Measurements from ENCODE around the gene DBP.

DBP gene

GRCh38 chr19:48648134-48648533 is 11.0 kb upstream of the DBP start:
- H3K4me2 ChIP-seq (ENCODE audit: low read length) = no peak overlapping the region
- peaks cover 3% of the 10 kb centered on the region for H3K27me3 ChIP-seq (ENCODE audit: control insufficient read depth, insufficient read depth, low read length)
- no peaks in the 10 kb centered on the region for H3K9me3 ChIP-seq (replicated peaks; ENCODE audit: low read length)
- no peak overlapping the region for H3K9ac ChIP-seq (ENCODE audit: low read depth, low read length)
- H3K36me3 ChIP-seq (ENCODE audit: insufficient read depth, low read length) = no peaks in the 10 kb centered on the region
- H3K4me1 ChIP-seq (ENCODE audit: control insufficient read depth, insufficient read depth, low read length) = peaks cover 23% of the 10 kb centered on the region
- no peak overlapping the region for H3K4me3 ChIP-seq (ENCODE audit: low read length)

- H3K4me2 ChIP-seq (ENCODE audit: low read length) = peak overlapping the region; percentile 85
- H3K9ac ChIP-seq (ENCODE audit: low read depth, low read length) = no peak overlapping the region
- peaks cover 23% of the 10 kb centered on the region for H3K4me1 ChIP-seq (ENCODE audit: control insufficient read depth, insufficient read depth, low read length)
- H3K36me3 ChIP-seq (ENCODE audit: insufficient read depth, low read length) = no peaks in the 10 kb centered on the region
- H3K9me3 ChIP-seq (replicated peaks; ENCODE audit: low read length) = no peaks in the 10 kb centered on the region
- peak overlapping the region; percentile 58 for H3K4me3 ChIP-seq (ENCODE audit: low read length)
- H3K27me3 ChIP-seq (ENCODE audit: control insufficient read depth, insufficient read depth, low read length) = peaks cover 7% of the 10 kb centered on the region
Measured at GRCh38 chr19:48646722-48647216, 9.6 kb upstream of the DBP start.

DNA sequence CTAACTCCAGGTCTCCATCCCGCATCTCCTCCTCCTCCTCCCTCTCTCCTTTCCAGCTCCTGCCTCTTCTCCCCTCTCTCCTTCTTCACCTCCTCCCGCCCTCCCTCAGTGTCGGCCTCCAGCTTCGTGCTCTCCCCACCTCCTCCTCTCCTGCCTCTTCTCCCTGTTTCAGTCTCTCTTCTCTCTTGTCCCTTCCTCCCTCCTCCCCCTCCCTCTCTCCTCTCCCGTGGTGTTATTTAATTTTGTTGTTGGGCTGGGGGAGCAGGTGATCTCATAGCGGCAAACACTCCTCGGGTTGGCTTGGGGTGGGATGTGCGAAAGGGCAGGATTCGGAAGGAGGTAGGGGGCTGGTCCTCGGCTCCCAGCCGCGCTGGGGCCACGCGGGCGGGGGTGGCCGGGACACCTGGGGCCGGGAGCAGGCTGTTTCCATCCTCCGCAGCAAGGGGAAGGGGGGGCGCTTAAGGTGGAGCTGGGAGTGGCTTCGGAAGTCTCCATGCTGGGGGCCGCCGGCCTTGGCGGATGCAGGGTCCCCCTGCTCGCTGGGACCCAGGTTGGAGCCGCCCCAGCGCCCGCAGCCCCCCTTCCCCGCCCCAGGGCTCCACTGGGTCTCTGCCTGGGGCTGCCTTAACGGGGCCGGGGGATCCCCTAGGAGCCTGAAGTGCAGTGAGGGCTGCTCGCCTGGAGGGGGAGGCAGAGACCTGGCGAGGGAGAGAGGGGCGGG is 9.0 kb upstream of the DBP start, which contains the start of gene CA11:
CA11 (minus strand) TSS at position 187 of the 721 bp plus-strand sequence. CDS start 555 bp downstream, outside the sequence.
- H3K36me3 ChIP-seq (ENCODE audit: insufficient read depth, low read length) = no peaks in the 10 kb centered on the region
- H3K9ac ChIP-seq (ENCODE audit: low read depth, low read length) = peak within 1 kb of the TSS; percentile 25
- peaks cover 7% of the 10 kb centered on the region for H3K27me3 ChIP-seq (ENCODE audit: control insufficient read depth, insufficient read depth, low read length)
- H3K9me3 ChIP-seq (replicated peaks; ENCODE audit: low read length) = no peaks in the 10 kb centered on the region
- peak within 1 kb of the TSS; percentile 63 for H3K4me3 ChIP-seq (ENCODE audit: low read length)
- peak within 1 kb of the TSS; percentile 85 for H3K4me2 ChIP-seq (ENCODE audit: low read length)
- peaks cover 23% of the 10 kb centered on the region for H3K4me1 ChIP-seq (ENCODE audit: control insufficient read depth, insufficient read depth, low read length)

DNA sequence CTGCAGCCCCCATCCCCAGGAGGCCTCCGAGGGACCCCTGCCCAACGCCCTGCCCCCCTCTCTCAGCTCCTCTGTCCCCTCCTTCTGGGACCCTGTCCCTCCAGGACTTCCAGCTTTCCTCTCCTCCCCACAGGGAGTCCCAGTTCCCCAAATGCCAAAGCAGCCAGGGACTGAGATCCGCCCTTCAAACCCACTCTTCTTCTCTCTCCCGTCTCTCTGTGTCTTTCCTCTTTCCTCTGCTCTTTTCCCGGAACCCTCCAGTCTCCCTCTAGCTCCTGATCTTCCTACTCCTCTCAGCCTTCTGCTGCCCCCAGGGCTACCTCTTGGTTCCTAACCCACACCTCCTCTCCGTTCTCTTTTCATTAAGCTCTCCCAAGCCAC is 8.4 kb upstream of the DBP start:
- H3K9ac ChIP-seq (ENCODE audit: low read depth, low read length) = peak overlapping the region; percentile 25
- no peaks in the 10 kb centered on the region for H3K36me3 ChIP-seq (ENCODE audit: insufficient read depth, low read length)
- H3K27me3 ChIP-seq (ENCODE audit: control insufficient read depth, insufficient read depth, low read length) = peaks cover 7% of the 10 kb centered on the region
- H3K4me3 ChIP-seq (ENCODE audit: low read length) = peak overlapping the region; percentile 63
- peak overlapping the region; percentile 85 for H3K4me2 ChIP-seq (ENCODE audit: low read length)
- H3K4me1 ChIP-seq (ENCODE audit: control insufficient read depth, insufficient read depth, low read length) = peaks cover 23% of the 10 kb centered on the region
- H3K9me3 ChIP-seq (replicated peaks; ENCODE audit: low read length) = no peaks in the 10 kb centered on the region

GRCh38 chr19:48644839-48645619 is 7.8 kb upstream of the DBP start:
- Histone ChIP-seq H3K4me1 (ENCODE audit: control insufficient read depth, insufficient read depth, low read length) (peaks cover 23% of the 10 kb centered on the region), H3K4me3 (ENCODE audit: low read length) (peak overlapping the region; percentile 63), H3K9me3 (replicated peaks; ENCODE audit: low read length) (no peaks in the 10 kb centered on the region), H3K36me3 (ENCODE audit: insufficient read depth, low read length) (no peaks in the 10 kb centered on the region), H3K4me2 (ENCODE audit: low read length) (peak overlapping the region; percentile 85), H3K9ac (ENCODE audit: low read depth, low read length) (no peak overlapping the region), H3K27me3 (ENCODE audit: control insufficient read depth, insufficient read depth, low read length) (peaks cover 7% of the 10 kb centered on the region)

- Histone ChIP-seq H3K36me3 (ENCODE audit: insufficient read depth, low read length) (no peaks in the 10 kb centered on the region), H3K9me3 (replicated peaks; ENCODE audit: low read length) (no peaks in the 10 kb centered on the region), H3K27me3 (ENCODE audit: control insufficient read depth, insufficient read depth, low read length) (peaks cover 7% of the 10 kb centered on the region), H3K4me3 (ENCODE audit: low read length) (no peak overlapping the region), H3K4me2 (ENCODE audit: low read length) (no peak overlapping the region), H3K4me1 (ENCODE audit: control insufficient read depth, insufficient read depth, low read length) (peaks cover 19% of the 10 kb centered on the region), H3K9ac (ENCODE audit: low read depth, low read length) (no peak overlapping the region)
Measured at GRCh38 chr19:48644355-48644754, 7.2 kb upstream of the DBP start.

DNA sequence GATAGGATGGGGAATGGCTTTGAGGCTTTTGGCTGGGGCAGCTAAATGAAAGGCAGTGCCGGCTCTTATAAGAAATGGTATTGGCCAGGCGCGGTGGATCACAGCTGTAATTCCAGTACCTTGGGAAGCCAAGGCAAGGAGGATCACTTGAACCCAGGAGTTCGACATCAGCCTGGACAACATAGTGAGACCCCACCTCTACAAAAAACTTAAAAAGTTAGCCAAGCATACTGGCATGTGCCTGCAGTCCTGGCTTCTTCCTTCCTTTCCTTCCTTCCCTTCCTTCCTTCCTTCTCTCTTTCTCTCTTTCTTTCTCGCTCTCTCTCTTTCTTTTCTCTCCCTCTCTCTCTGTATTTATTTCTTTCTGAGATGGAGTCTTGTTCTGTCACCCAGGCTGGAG is 5.7 kb upstream of the DBP start:
- Histone ChIP-seq H3K27me3 (ENCODE audit: control insufficient read depth, insufficient read depth, low read length) (peaks cover 7% of the 10 kb centered on the region), H3K4me3 (ENCODE audit: low read length) (no peak overlapping the region), H3K4me2 (ENCODE audit: low read length) (no peak overlapping the region), H3K4me1 (ENCODE audit: control insufficient read depth, insufficient read depth, low read length) (peaks cover 16% of the 10 kb centered on the region), H3K9ac (ENCODE audit: low read depth, low read length) (no peak overlapping the region), H3K36me3 (ENCODE audit: insufficient read depth, low read length) (no peaks in the 10 kb centered on the region), H3K9me3 (replicated peaks; ENCODE audit: low read length) (no peaks in the 10 kb centered on the region)

DNA sequence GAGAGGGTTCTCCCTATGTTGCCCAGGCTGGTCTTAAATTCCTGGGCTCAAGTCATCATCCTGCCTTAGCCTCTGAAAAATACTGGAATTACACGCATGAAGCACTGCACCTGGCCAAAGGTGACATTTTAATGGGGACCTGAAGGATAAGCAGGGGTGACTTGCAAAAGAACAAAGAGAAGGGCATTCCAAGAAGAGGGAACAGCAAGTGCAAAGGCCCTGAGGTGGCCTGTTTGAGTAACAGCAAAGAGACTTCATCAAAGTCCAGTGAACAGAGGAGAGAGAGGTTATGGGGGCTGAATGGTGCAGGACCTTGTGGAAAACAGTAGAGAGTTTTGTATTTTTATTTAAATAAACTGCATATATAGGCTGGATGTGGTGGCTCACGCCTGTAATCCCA is 4.7 kb upstream of the DBP start:
- H3K4me2 ChIP-seq (ENCODE audit: low read length) = no peak overlapping the region
- peaks cover 7% of the 10 kb centered on the region for H3K27me3 ChIP-seq (ENCODE audit: control insufficient read depth, insufficient read depth, low read length)
- no peak overlapping the region for H3K9ac ChIP-seq (ENCODE audit: low read depth, low read length)
- H3K4me3 ChIP-seq (ENCODE audit: low read length) = no peak overlapping the region
- no peaks in the 10 kb centered on the region for H3K36me3 ChIP-seq (ENCODE audit: insufficient read depth, low read length)
- H3K4me1 ChIP-seq (ENCODE audit: control insufficient read depth, insufficient read depth, low read length) = peaks cover 25% of the 10 kb centered on the region
- H3K9me3 ChIP-seq (replicated peaks; ENCODE audit: low read length) = no peaks in the 10 kb centered on the region

DNA sequence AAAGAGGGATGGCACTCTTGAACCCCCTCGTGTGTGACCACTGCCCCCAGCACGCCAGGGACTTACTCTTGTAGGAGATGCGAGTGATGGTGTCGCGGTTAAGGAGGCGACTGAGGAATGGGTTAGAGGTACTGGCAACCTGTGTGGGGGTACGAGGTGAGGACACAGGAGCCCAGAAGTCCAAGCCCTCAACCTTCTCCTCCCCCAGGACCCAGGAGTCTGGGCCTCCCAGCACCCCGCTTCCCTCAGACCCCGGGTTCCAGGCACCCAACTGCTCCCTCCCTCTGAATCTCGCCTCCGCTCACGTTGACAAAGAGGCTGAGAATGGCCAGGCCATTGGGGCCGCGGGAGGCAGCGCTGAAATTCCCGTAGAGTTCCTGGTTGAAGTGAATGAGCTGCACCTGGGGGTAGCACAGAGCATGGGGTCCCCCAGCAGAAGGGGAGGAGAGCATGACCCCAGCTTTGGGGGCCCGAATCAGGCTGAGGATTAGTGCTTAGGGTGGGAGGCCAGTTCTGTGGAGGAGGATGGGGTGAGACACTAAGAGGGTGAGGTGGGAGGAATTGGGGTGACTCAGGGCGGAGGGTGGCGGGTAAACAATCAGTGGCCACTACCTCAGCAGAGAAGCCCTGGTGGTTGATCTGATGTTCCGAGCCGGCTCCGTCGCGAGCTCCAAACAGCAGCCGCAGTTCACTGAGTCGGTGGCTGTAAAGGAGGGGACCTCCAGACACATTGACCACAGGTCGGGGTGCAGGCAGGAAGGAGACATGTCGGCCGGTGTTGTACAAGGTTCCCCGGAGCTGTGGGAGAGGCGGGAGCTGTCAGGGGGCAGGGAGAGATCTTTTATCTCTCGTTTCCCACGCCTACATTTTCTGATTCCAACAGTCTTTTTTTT is 2.5 kb upstream of the DBP start:
- peaks cover 25% of the 10 kb centered on the region for H3K4me1 ChIP-seq (ENCODE audit: control insufficient read depth, insufficient read depth, low read length)
- H3K36me3 ChIP-seq (ENCODE audit: insufficient read depth, low read length) = no peaks in the 10 kb centered on the region
- H3K27me3 ChIP-seq (ENCODE audit: control insufficient read depth, insufficient read depth, low read length) = peaks cover 4% of the 10 kb centered on the region
- no peak overlapping the region for H3K4me3 ChIP-seq (ENCODE audit: low read length)
- H3K9me3 ChIP-seq (replicated peaks; ENCODE audit: low read length) = no peaks in the 10 kb centered on the region
- H3K9ac ChIP-seq (ENCODE audit: low read depth, low read length) = no peak overlapping the region
- H3K4me2 ChIP-seq (ENCODE audit: low read length) = no peak overlapping the region

DNA sequence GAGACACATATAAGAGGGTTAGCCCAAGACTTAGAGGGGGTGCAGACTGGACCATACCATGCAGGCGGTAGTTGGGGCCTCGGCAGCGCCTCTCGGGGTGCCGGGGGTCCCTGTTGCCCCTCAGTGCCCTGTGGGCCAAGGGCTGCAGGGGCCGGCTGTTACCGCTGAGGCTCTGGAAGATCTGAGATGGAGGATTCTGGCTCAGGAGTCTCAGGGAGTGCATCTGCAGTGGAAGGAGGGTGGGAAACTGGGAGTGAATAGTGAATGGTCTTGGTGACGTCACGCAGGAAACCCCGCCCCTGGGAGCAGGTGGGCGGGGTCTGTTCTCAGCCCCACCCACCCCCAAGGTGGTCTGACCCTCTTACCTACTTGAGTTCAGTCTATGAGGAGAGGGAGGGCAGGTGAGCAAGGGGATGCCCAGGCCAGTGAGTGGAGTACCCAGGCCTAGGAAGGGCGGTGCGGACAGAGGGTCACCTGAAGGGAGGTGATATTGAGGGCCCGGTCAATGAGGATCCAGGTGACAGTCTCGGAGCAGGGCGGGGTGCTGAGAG is 1.7 kb upstream of the DBP start:
- H3K9ac ChIP-seq (ENCODE audit: low read depth, low read length) = no peak overlapping the region
- peaks cover 4% of the 10 kb centered on the region for H3K27me3 ChIP-seq (ENCODE audit: control insufficient read depth, insufficient read depth, low read length)
- peaks cover 32% of the 10 kb centered on the region for H3K4me1 ChIP-seq (ENCODE audit: control insufficient read depth, insufficient read depth, low read length)
- no peaks in the 10 kb centered on the region for H3K9me3 ChIP-seq (replicated peaks; ENCODE audit: low read length)
- no peaks in the 10 kb centered on the region for H3K36me3 ChIP-seq (ENCODE audit: insufficient read depth, low read length)
- H3K4me3 ChIP-seq (ENCODE audit: low read length) = no peak overlapping the region
- H3K4me2 ChIP-seq (ENCODE audit: low read length) = peak overlapping the region; percentile 89

Data from skeletal muscle satellite cell (primary cell).